Mucosa of rectum (tissue), 2 donors: ENCODE measurements around the gene UPP2.

Experiments used
- H3K27ac ChIP-seq, 2 donors: one replicate each; pipeline ENCODE4 v1.7.0; 2013; ENCODE audit warnings: inconsistent platforms in 2 of 2, low read depth in 2 of 2, low read length in 2 of 2
- H3K27me3 ChIP-seq, 2 donors: one replicate each; pipeline ENCODE4 v1.7.0; 2013; ENCODE audit warnings: low read length in 2 of 2; ENCODE audit not compliant: control insufficient read depth in 2 of 2, insufficient read depth in 2 of 2
- H3K36me3 ChIP-seq, 2 donors: one replicate each; pipeline ENCODE4 v1.7.0; 2013; ENCODE audit warnings: low read length in 2 of 2; ENCODE audit not compliant: control insufficient read depth in 2 of 2, insufficient read depth in 2 of 2
- H3K4me1 ChIP-seq, 2 donors: one replicate each; pipeline ENCODE4 v1.7.0; 2013; ENCODE audit warnings: low read length in 2 of 2, mild to moderate bottlenecking in 1 of 2; ENCODE audit not compliant: control insufficient read depth in 2 of 2, insufficient read depth in 2 of 2
- H3K4me3 ChIP-seq, 2 donors: one replicate each; pipeline ENCODE4 v1.7.0; 2013; ENCODE audit warnings: low read length in 2 of 2
- H3K9ac ChIP-seq, 2 donors: one replicate each; pipeline ENCODE4 v1.7.0; 2013; ENCODE audit warnings: low read length in 2 of 2, low read depth in 1 of 2, mild to moderate bottlenecking in 1 of 2
- H3K9me3 ChIP-seq, 2 donors: one replicate each; pipeline ENCODE4 v1.7.0; 2013; ENCODE audit warnings: low read length in 2 of 2; ENCODE audit not compliant: control insufficient read depth in 2 of 2
- donor health status: healthy.
- donor health status: Normal muscosa, but diverticular disease.

Gene UPP2

GRCh38 chr2:158102446-158102845 is 770 bp downstream of the UPP2 start:
- Histone ChIP-seq H3K4me1 (peaks cover 0 to 2% of the 10 kb centered on the region in 2 donors), H3K27ac (no peak overlapping the region), H3K4me3 (no peak overlapping the region), H3K27me3 (no peaks in the 10 kb centered on the region), H3K9ac (no peak overlapping the region), H3K36me3 (no peaks in the 10 kb centered on the region), H3K9me3 (no peaks in the 10 kb centered on the region)

DNA sequence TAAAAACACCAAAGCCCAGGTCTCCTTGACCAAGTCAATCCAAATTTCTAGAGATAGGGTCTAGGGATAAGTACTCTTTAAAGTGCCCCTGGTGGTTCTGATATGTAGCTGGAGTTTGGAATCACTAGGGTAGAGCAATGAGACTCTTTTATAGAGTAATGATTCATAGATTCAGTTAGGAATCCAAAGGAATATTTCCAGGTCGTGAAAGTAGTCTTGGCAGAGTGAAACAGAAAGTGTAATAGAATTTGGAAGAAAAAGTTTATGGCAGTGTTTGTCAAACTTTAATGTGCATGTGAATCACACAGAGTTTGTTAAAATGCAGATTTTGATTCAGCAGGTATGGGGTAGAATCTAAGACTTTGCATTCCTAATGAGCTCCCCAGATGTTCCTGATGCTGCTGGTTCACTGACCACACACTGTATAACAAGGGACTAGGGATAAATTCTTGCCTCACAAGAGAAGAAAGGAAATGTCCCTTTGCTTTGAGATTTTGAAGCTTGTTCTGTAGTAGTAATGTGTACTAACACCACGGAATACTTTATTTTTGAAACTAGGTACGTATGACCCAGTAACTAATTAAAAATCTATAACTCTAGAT is 1.8 kb downstream of the UPP2 start:
- Histone ChIP-seq H3K9ac (no peak overlapping the region), H3K27me3 (no peaks in the 10 kb centered on the region), H3K4me1 (peaks cover 0 to 2% of the 10 kb centered on the region in 2 donors), H3K27ac (peak overlapping the region in 1 of 2 donors; percentile 0), H3K9me3 (no peaks in the 10 kb centered on the region), H3K4me3 (no peak overlapping the region), H3K36me3 (no peaks in the 10 kb centered on the region)

DNA sequence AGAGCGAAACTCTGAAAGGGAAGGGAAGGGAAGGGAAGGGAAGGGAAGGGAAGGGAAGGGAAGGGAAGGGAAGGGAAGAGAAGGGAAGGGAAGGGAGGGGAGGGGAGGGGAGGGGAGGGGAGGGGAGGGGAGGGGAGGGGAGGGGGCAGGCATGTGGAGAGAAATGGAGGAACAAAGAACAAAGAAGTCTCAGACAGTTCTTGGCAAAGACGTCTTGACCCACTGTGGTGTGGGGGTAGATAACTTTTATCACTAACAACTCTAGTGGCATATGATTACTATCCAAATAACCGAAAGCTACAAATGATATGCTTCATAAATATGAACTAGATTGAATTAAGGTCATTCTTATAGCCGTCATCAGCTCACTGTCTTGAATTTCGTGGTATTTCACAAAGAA is 3.2 kb downstream of the UPP2 start:
- Histone ChIP-seq H3K36me3 (no peaks in the 10 kb centered on the region), H3K4me3 (no peak overlapping the region), H3K27ac (no peak overlapping the region)

DNA sequence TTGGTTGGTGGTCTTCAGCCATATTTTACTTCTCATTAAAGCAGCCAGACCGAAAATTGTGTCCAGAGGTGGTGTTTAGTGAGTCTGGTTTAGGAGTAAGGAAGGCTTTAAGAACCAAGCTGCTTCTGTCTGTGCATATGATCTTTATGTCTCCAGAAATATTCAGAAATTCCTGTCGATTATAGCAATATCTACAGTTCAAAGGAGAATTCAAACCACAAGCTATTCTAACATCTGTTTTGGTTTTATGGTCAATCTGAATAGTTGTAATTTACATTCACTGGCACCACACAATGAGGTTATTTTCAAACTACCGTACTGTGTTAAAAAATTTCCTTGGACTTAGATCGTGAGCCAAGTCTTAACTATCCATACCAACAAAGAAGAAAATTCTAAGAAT is 11.3 kb downstream of the UPP2 start:
- Histone ChIP-seq H3K9me3 (no peaks in the 10 kb centered on the region), H3K27me3 (no peaks in the 10 kb centered on the region), H3K4me3 (no peak overlapping the region), H3K27ac (no peak overlapping the region), H3K36me3 (no peaks in the 10 kb centered on the region), H3K4me1 (no peaks in the 10 kb centered on the region), H3K9ac (no peak overlapping the region)

More for the DNA sequence above, 3.2 kb downstream of the UPP2 start:
- Histone ChIP-seq H3K9ac (no peak overlapping the region), H3K9me3 (no peaks in the 10 kb centered on the region), H3K27me3 (no peaks in the 10 kb centered on the region), H3K4me1 (peaks cover 0 to 2% of the 10 kb centered on the region in 2 donors)

GRCh38 chr2:158113741-158114295 is 12.1 kb downstream of the UPP2 start:
- H3K27me3 ChIP-seq: no peaks in the 10 kb centered on the region

DNA sequence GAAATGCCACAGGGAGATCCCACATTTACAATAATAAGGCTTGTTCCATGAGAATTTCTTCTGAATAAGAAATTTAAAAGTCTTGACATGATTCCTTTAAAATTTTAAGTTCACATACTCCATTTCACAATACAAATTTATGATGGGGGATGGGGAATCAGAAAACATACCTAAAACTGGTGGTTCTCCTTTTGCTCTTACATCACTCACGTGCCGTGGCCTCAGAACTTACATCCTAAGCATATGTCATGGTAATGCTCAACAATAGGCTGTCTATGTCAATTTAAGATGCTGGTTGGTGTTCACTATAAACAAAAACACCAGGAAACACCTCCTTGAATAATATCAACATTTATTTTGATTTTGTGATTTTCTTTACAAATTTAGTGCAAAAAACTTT is 12.8 kb downstream of the UPP2 start:
- no peaks in the 10 kb centered on the region for H3K27me3 ChIP-seq
- no peak overlapping the region for H3K27ac ChIP-seq
- no peaks in the 10 kb centered on the region for H3K9me3 ChIP-seq
- H3K4me3 ChIP-seq: no peak overlapping the region
- no peaks in the 10 kb centered on the region for H3K4me1 ChIP-seq
- H3K36me3 ChIP-seq: no peaks in the 10 kb centered on the region
- no peak overlapping the region for H3K9ac ChIP-seq

More at GRCh38 chr2:158113741-158114295, 12.1 kb downstream of the UPP2 start:
- H3K4me3 ChIP-seq: no peak overlapping the region
- H3K27ac ChIP-seq: no peak overlapping the region
- H3K4me1 ChIP-seq: no peaks in the 10 kb centered on the region
- H3K9me3 ChIP-seq: no peaks in the 10 kb centered on the region
- H3K36me3 ChIP-seq: no peaks in the 10 kb centered on the region
- H3K9ac ChIP-seq: no peak overlapping the region

DNA sequence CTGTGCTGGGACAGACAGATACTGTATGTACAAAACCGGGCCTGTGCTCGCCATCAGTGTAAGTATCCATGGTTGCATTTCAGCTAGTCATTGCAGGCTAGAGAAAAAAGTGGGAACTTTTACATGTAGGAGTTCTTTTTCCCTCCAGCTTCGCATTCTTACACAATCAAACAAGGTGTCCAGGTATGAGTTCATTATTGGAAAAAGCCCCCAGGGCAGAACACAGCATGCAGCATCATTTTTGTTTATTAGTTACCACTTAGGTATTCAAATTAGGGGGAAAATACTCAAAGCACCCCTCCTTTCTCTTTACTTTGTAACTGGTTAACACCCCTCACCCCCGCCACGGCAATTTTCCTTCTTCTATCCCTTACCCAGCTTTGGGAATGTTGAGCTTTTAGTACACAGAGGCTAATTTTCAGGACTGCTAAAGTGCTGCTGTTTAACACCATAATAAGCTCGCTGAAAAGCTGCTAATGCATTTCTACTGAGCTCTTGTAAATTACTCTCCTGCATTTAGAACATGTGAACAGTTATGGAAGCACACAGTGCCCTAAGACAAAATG is 13.6 kb downstream of the UPP2 start:
- no peak overlapping the region for H3K4me3 ChIP-seq
- no peaks in the 10 kb centered on the region for H3K4me1 ChIP-seq
- H3K36me3 ChIP-seq: no peaks in the 10 kb centered on the region
- H3K9ac ChIP-seq: no peak overlapping the region
- no peaks in the 10 kb centered on the region for H3K9me3 ChIP-seq
- no peaks in the 10 kb centered on the region for H3K27me3 ChIP-seq
- no peak overlapping the region for H3K27ac ChIP-seq

DNA sequence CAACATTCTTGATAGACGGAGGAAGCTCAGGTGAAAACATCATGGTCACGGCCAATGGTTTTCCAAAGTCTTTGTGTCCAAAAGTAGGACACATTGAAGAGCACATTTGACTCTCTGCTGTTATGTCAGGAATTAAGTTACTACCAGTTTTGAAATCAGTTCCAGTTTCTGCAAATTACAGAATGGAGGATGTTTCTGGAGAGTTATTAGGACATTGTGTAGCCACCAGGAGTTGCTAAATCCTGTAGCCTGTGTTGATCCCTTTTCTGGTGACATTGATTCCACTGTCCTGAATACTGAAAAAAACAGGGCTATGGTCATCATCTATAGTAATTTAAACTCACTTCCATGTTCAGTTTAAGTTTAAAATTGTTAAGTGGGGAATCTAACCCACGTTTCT is 15.3 kb downstream of the UPP2 start:
- Histone ChIP-seq H3K36me3 (no peaks in the 10 kb centered on the region), H3K9me3 (no peaks in the 10 kb centered on the region), H3K27ac (no peak overlapping the region), H3K9ac (no peak overlapping the region), H3K4me3 (no peak overlapping the region), H3K27me3 (no peaks in the 10 kb centered on the region), H3K4me1 (no peaks in the 10 kb centered on the region)

DNA sequence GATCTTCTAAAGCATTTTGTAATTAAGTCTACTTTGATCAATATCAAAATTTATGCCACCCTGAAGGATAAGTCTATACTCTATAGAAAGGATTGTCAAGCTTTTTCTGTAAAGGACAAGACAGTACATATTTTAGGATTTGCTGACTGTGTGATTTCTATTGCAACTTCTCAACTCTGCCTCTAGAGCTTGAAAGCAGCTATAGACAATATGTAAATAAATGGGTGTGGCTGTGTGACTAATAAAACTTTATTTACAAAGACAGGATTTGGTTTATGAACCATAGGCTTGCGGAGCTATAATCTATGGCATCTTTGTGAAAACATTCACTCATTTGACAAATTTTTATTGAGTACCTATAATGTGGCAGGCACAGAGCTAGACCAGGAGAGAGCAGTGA is 18.4 kb downstream of the UPP2 start:
- Histone ChIP-seq H3K4me1 (peaks cover 0 to 5% of the 10 kb centered on the region in 2 donors), H3K9me3 (no peaks in the 10 kb centered on the region), H3K27me3 (no peaks in the 10 kb centered on the region), H3K9ac (no peak overlapping the region), H3K4me3 (no peak overlapping the region), H3K27ac (no peak overlapping the region), H3K36me3 (no peaks in the 10 kb centered on the region)

DNA sequence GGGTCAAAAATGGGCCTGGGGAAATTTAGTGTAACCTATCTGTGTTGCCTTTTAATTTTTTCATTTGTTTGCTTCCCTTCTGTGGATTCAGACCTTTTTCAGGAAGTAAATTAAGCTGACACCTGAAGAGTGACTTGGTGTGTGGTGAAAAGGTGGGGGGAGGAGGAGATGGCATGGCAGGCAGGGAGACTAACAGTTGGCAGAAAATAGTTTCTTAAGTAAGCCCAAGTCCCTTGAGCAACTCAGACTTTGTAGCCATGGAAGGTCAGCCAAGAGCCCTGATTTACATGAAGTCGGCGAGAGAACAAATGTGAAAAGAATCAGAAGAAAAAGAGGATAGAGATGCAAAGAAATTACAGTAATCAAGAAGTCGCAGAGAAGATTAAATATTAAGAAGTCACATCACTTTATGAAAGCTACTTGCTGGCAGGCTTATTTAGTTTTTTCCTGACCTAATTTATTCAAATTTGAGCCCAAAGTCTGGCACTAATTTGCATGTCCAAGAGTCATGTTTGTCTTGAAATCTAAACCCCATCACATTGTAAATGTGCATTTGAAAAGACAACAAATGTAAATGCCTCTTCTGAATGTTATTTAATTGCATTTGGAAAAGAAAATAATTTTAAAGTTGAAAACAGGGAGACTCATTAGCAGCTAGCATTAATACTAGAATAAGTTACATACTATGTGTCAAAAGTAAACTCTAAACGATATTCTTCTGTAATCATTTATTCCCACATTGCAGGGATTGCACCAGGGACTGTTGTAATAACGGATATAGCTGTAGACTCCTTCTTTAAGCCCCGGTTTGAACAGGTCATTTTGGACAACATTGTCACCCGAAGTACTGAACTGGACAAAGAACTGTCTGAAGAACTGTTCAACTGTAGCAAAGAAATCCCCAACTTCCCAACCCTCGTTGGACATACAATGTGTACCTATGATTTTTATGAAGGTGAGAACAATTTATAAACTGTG is 19.3 kb downstream of the UPP2 start:
- no peak overlapping the region for H3K27ac ChIP-seq
- H3K9me3 ChIP-seq: no peaks in the 10 kb centered on the region

More for the DNA sequence above, 19.3 kb downstream of the UPP2 start:
- Histone ChIP-seq H3K4me3 (no peak overlapping the region), H3K36me3 (no peaks in the 10 kb centered on the region), H3K9ac (no peak overlapping the region), H3K27me3 (no peaks in the 10 kb centered on the region), H3K4me1 (peaks cover 7 to 14% of the 10 kb centered on the region in 2 donors)
